ENCODE data around the gene SSTR5. TPM values are rescaled to one million over a fixed set of nuclear protein-coding genes. Genes with fewer than 3 reads are reported as not detected.
A peak's percentile ranks its signal among the peaks of the same experiment; 100 is the strongest.

The SSTR5 gene
- total RNA-seq, 2 donors from 2014 or later: not detected

GRCh38 chr16:1033128-1033679, 39.3 kb upstream of the SSTR5 start:
- ATAC-seq (replicated peaks in 1 of 2): no peak
- H3K27ac Mint-ChIP-seq: no peak overlapping the region

GRCh38 chr16:1034230-1035065, 38.1 kb upstream of the SSTR5 start:
- H3K27me3 Mint-ChIP-seq (ENCODE audit: low read depth): peaks cover 4% of the 10 kb centered on the region
- H3K9me3 Mint-ChIP-seq: no peaks in the 10 kb centered on the region
- H3K36me3 Mint-ChIP-seq (ENCODE audit: insufficient read depth in 2 of 2): no peaks in the 10 kb centered on the region
- no peak overlapping the region for H3K27ac Mint-ChIP-seq
- ATAC-seq (replicated peaks in 1 of 2) (no peak), DNase-seq (no peak)
- no peak overlapping the region for H3K4me3 Mint-ChIP-seq
- H3K4me1 Mint-ChIP-seq (ENCODE audit: low read depth): no peaks in the 10 kb centered on the region

More at GRCh38 chr16:1033128-1033679, 39.3 kb upstream of the SSTR5 start:
- no peak overlapping the region for H3K4me3 Mint-ChIP-seq
- H3K9me3 Mint-ChIP-seq: no peaks in the 10 kb centered on the region
- H3K36me3 Mint-ChIP-seq (ENCODE audit: insufficient read depth in 2 of 2): no peaks in the 10 kb centered on the region
- no peaks in the 10 kb centered on the region for H3K4me1 Mint-ChIP-seq (ENCODE audit: low read depth)
- peaks cover 6% of the 10 kb centered on the region for H3K27me3 Mint-ChIP-seq (ENCODE audit: low read depth)
- no peak for DNase-seq

- H3K9me3 Mint-ChIP-seq: no peaks in the 10 kb centered on the region
These were observed 37.5 kb upstream of the SSTR5 start for GRCh38 chr16:1035066-1035415.

GRCh38 chr16:1036166-1036565, 36.4 kb upstream of the SSTR5 start:
- ATAC-seq (replicated peaks in 1 of 2) (no peak), DNase-seq (no peak)
- Mint-ChIP-seq H3K36me3 (ENCODE audit: insufficient read depth in 2 of 2) (no peaks in the 10 kb centered on the region), H3K9me3 (no peaks in the 10 kb centered on the region), H3K4me1 (ENCODE audit: low read depth) (no peaks in the 10 kb centered on the region), H3K27me3 (ENCODE audit: low read depth) (no peaks in the 10 kb centered on the region), H3K4me3 (no peak overlapping the region), H3K27ac (no peak overlapping the region)

More at GRCh38 chr16:1035066-1035415, 37.5 kb upstream of the SSTR5 start:
- H3K4me3 Mint-ChIP-seq: no peak overlapping the region
- H3K27ac Mint-ChIP-seq: no peak overlapping the region
- ATAC-seq (replicated peaks in 1 of 2) (no peak), DNase-seq (no peak)
- no peaks in the 10 kb centered on the region for H3K27me3 Mint-ChIP-seq (ENCODE audit: low read depth)
- no peaks in the 10 kb centered on the region for H3K36me3 Mint-ChIP-seq (ENCODE audit: insufficient read depth in 2 of 2)
- no peaks in the 10 kb centered on the region for H3K4me1 Mint-ChIP-seq (ENCODE audit: low read depth)

GRCh38 chr16:1036726-1037393, 35.7 kb upstream of the SSTR5 start:
- H3K4me3 Mint-ChIP-seq: no peak overlapping the region
- no peak overlapping the region for H3K27ac Mint-ChIP-seq
- ATAC-seq (replicated peaks in 1 of 2): peak in 1 of 2 donors; percentile 37
- no peaks in the 10 kb centered on the region for H3K36me3 Mint-ChIP-seq (ENCODE audit: insufficient read depth in 2 of 2)
- no peaks in the 10 kb centered on the region for H3K9me3 Mint-ChIP-seq
- H3K4me1 Mint-ChIP-seq (ENCODE audit: low read depth): no peaks in the 10 kb centered on the region
- DNase-seq: no peak
- no peaks in the 10 kb centered on the region for H3K27me3 Mint-ChIP-seq (ENCODE audit: low read depth)

- Mint-ChIP-seq H3K9me3 (no peaks in the 10 kb centered on the region), H3K36me3 (ENCODE audit: insufficient read depth in 2 of 2) (no peaks in the 10 kb centered on the region), H3K27me3 (ENCODE audit: low read depth) (no peaks in the 10 kb centered on the region), H3K4me3 (no peak overlapping the region), H3K4me1 (ENCODE audit: low read depth) (no peaks in the 10 kb centered on the region), H3K27ac (no peak overlapping the region)
- DNase-seq: no peak
- ATAC-seq (replicated peaks in 1 of 2): no peak
These were observed 34.9 kb upstream of the SSTR5 start for GRCh38 chr16:1037394-1038257.

- no peaks in the 10 kb centered on the region for H3K27me3 Mint-ChIP-seq (ENCODE audit: low read depth)
- H3K36me3 Mint-ChIP-seq (ENCODE audit: insufficient read depth in 2 of 2): no peaks in the 10 kb centered on the region
- no peak overlapping the region for H3K4me3 Mint-ChIP-seq
- no peaks in the 10 kb centered on the region for H3K4me1 Mint-ChIP-seq (ENCODE audit: low read depth)
- H3K9me3 Mint-ChIP-seq: no peaks in the 10 kb centered on the region
- no peak overlapping the region for H3K27ac Mint-ChIP-seq
- DNase-seq: no peak
- ATAC-seq (replicated peaks in 1 of 2): no peak
These were observed 33.6 kb upstream of the SSTR5 start for GRCh38 chr16:1038932-1039331.

GRCh38 chr16:1039762-1040161, 32.8 kb upstream of the SSTR5 start:
- Mint-ChIP-seq H3K4me1 (ENCODE audit: low read depth) (no peaks in the 10 kb centered on the region), H3K4me3 (no peak overlapping the region), H3K9me3 (no peaks in the 10 kb centered on the region), H3K27ac (no peak overlapping the region), H3K36me3 (ENCODE audit: insufficient read depth in 2 of 2) (no peaks in the 10 kb centered on the region), H3K27me3 (ENCODE audit: low read depth) (no peaks in the 10 kb centered on the region)
- no peak for ATAC-seq (replicated peaks in 1 of 2)
- DNase-seq: no peak

GRCh38 chr16:1040346-1040745, 32.2 kb upstream of the SSTR5 start:
- no peaks in the 10 kb centered on the region for H3K27me3 Mint-ChIP-seq (ENCODE audit: low read depth)
- DNase-seq (no peak), ATAC-seq (replicated peaks in 1 of 2) (no peak)
- no peaks in the 10 kb centered on the region for H3K9me3 Mint-ChIP-seq
- H3K4me3 Mint-ChIP-seq: no peak overlapping the region
- no peaks in the 10 kb centered on the region for H3K4me1 Mint-ChIP-seq (ENCODE audit: low read depth)
- H3K36me3 Mint-ChIP-seq (ENCODE audit: insufficient read depth in 2 of 2): no peaks in the 10 kb centered on the region
- no peak overlapping the region for H3K27ac Mint-ChIP-seq

- no peaks in the 10 kb centered on the region for H3K4me1 Mint-ChIP-seq (ENCODE audit: low read depth)
- ATAC-seq (replicated peaks in 1 of 2): no peak
- no peak for DNase-seq
- H3K27me3 Mint-ChIP-seq (ENCODE audit: low read depth): no peaks in the 10 kb centered on the region
- no peak overlapping the region for H3K27ac Mint-ChIP-seq
- no peak overlapping the region for H3K4me3 Mint-ChIP-seq
- no peaks in the 10 kb centered on the region for H3K9me3 Mint-ChIP-seq
- no peaks in the 10 kb centered on the region for H3K36me3 Mint-ChIP-seq (ENCODE audit: insufficient read depth in 2 of 2)
These were observed 30.4 kb upstream of the SSTR5 start for GRCh38 chr16:1042049-1042744.

- ATAC-seq (replicated peaks in 1 of 2) (no peak), DNase-seq (no peak)
- Mint-ChIP-seq H3K27me3 (ENCODE audit: low read depth) (no peaks in the 10 kb centered on the region), H3K27ac (no peak overlapping the region), H3K4me3 (no peak overlapping the region), H3K9me3 (no peaks in the 10 kb centered on the region), H3K36me3 (ENCODE audit: insufficient read depth in 2 of 2) (no peaks in the 10 kb centered on the region), H3K4me1 (ENCODE audit: low read depth) (no peaks in the 10 kb centered on the region)
These were observed 29.7 kb upstream of the SSTR5 start for GRCh38 chr16:1042866-1043265.

- DNase-seq (no peak), ATAC-seq (replicated peaks in 1 of 2) (no peak)
- H3K4me3 Mint-ChIP-seq: no peak overlapping the region
- H3K36me3 Mint-ChIP-seq (ENCODE audit: insufficient read depth in 2 of 2): no peaks in the 10 kb centered on the region
- no peaks in the 10 kb centered on the region for H3K9me3 Mint-ChIP-seq
- H3K4me1 Mint-ChIP-seq (ENCODE audit: low read depth): no peaks in the 10 kb centered on the region
- no peaks in the 10 kb centered on the region for H3K27me3 Mint-ChIP-seq (ENCODE audit: low read depth)
- no peak overlapping the region for H3K27ac Mint-ChIP-seq
These were observed 28.6 kb upstream of the SSTR5 start for GRCh38 chr16:1043881-1044451.

Measured in activated T-cell treated with anti-CD3 and anti-CD28 coated beads, Interleukin-2, amount 50 U/mL, for 72 hours (primary cell).